Stomach (tissue), 9 donors: Measurements from ENCODE around the gene PRKCZ. TPM values are rescaled to one million over a fixed set of nuclear protein-coding genes. Genes with fewer than 3 reads are reported as not detected.
A peak's percentile ranks its signal among the peaks of the same experiment; 100 is the strongest.

Experiments
- DNase-seq, 2 donors: peaks; one replicate each; pipeline versions ENCODE4 v3.0.0 to v3.0.0-alpha.2; 2013 to 2019
- H3K27ac ChIP-seq, 5 donors: fragments of 200-600 bp in 4 of 5; sonication (generic) in 4 of 5; one replicate each; pipeline ENCODE4 v1.5.1; 2013 to 2019; ENCODE audit warnings: mild to moderate bottlenecking in 1 of 5, moderate library complexity in 1 of 5
- H3K27me3 ChIP-seq, 3 donors: fragments of 200-600 bp; sonication (generic); one replicate each; pipeline ENCODE4 v1.5.1; 2017 to 2019; ENCODE audit warnings: mixed run types in 1 of 3
- H3K36me3 ChIP-seq, 4 donors: fragments of 200-600 bp; sonication (generic); 1 replicate in 3 of 4; 2 replicates in 1 of 4; pipeline ENCODE4 v1.5.1; 2016 to 2019
- H3K4me1 ChIP-seq, 4 donors: fragments of 200-600 bp; sonication (generic); one replicate each; pipeline ENCODE4 v1.5.1; 2016 to 2019
- H3K4me3 ChIP-seq, 4 donors: fragments of 200-600 bp; sonication (generic) in 3 of 4; one replicate each; pipeline ENCODE4 v1.5.1; 2016 to 2019; ENCODE audit warnings: mild to moderate bottlenecking in 1 of 4
- H3K9me3 ChIP-seq, 4 donors: fragments of 200-600 bp; sonication (generic); one replicate each; pipeline ENCODE4 v1.5.1; 2016 to 2019
- CTCF ChIP-seq, 7 experiments: fragments of 450-650 bp in 4 of 7; fragments of 200-600 bp in 3 of 7; sonication (generic) in 3 of 7; IDR thresholded peaks; one replicate each; pipeline ENCODE4 v1.5.1; 2016 to 2019; ENCODE audit warnings: antibody characterized with exemption in 7 of 7, control low read depth in 2 of 7, mild to moderate bottlenecking in 1 of 7
- EP300 ChIP-seq: sonication (generic); formaldehyde crosslinking; IDR thresholded peaks from one replicate; pipeline ENCODE4 v1.6.1; 2017; ENCODE audit warnings: antibody characterized with exemption
- POLR2A ChIP-seq, 4 donors: fragments of 450-650 bp; IDR thresholded peaks; one replicate each; pipeline ENCODE4 v1.6.1; 2016; ENCODE audit warnings: antibody characterized with exemption in 4 of 4, control low read depth in 2 of 4, mild to moderate bottlenecking in 1 of 4, moderate library complexity in 1 of 4
- POLR2AphosphoS5 ChIP-seq, 3 donors: sonication (generic); formaldehyde crosslinking; IDR thresholded peaks; one replicate each; pipeline ENCODE4 v1.6.1; 2016; ENCODE audit warnings: antibody characterized with exemption in 3 of 3
- WGBS, 5 donors: extraction: QIAGEN DNeasy Blood & Tissue Kit in 3 of 5; methylation state at CpG; one replicate each; pipeline versions ENCODE4 v1.1.5 to v1.1.7; 2013 to 2018; 5-methylcytosine and 5-hydroxymethylcytosine counted together
- intact Hi-C: fragments of 100-400 bp; cut with DNase I; formaldehyde crosslinking; loops from one replicate; pipeline ENCODE4 v1.15.1; 2023; ENCODE audit warnings: low total_unique reads
- polyA plus RNA-seq, 3 donors: library from polyadenylated mRNA; stranded (reverse); fragments of 200-250 nt; gene quantifications; one replicate each; pipeline ENCODE4 v1.2.3, GENCODE V29; 2013
- total RNA-seq, 5 donors: library from RNA; depleted of rRNA; stranded (reverse); fragments of >200 nt; gene quantifications; one replicate each; pipeline versions ENCODE4 v1.1.0 to v1.2.3, GENCODE V29; 2014 to 2016
- donor health status: healthy with polysubstance abuse.
- donor health status: Bipolar disorder and iron deficiency.
- donor health status: healthy.

Gene PRKCZ
- total and polyA plus RNA-seq, 8 donors, result 11.1 to 55.8 (median 25.5) TPM

DNA sequence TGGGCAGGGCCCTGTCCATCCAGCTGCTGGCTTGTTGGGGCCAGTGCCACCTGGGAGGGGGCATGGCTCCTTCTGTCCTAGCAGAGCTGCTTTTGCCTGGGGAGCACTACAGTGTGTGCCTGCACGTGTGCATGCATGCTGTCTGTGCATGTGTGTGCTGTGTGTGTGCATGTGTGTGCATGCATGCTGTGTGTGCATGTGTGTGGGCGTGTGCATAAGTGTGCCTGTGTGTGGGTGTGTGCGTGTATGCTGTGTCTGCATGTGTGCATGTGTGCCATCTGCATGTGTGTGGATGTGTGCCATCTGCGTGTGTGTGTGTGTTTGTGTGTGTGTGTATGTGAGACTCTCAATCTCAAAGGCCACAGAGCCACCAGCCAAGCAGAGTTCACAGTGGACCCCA, 8.3 kb upstream of the PRKCZ start:
- H3K9me3 ChIP-seq, result peaks cover 0 to 13% (median 3%) of the 10 kb centered on the region in 4 donors
- DNase-seq, result no peak
- no peak overlapping the region for H3K27ac ChIP-seq
- H3K27me3 ChIP-seq, result peaks cover 0 to 59% (median 18%) of the 10 kb centered on the region in 3 donors
- 80 to 92% (median 87%) methylated on average over 2 to 4 of the region's 4 CpGs for WGBS, 5 donors
- no peaks in the 10 kb centered on the region for H3K36me3 ChIP-seq
- intact Hi-C loops, result loop anchor here (5.0 kb wide), 1 partner anchor 80 kb away; no protein-coding TSS in a partner anchor
- H3K4me1 ChIP-seq, result peaks cover 10 to 32% (median 28%) of the 10 kb centered on the region in 4 donors
- H3K4me3 ChIP-seq, result no peak overlapping the region
- TF ChIP-seq EP300 (no peak), POLR2AphosphoS5 (IDR thresholded peaks at IDR 0.05) (no peak), CTCF (IDR thresholded peaks at IDR 0.05) (no peak), POLR2A (IDR thresholded peaks at IDR 0.05) (no peak)

GRCh38 chr1:2042830-2043773, 7.1 kb upstream of the PRKCZ start:
- peaks cover 0 to 71% (median 27%) of the 10 kb centered on the region in 3 donors for H3K27me3 ChIP-seq
- intact Hi-C loops, result loop anchor here (5.0 kb wide), 1 partner anchor 81 kb away; no protein-coding TSS in a partner anchor
- no peak for TF ChIP-seq CTCF (IDR thresholded peaks at IDR 0.05)
- TF ChIP-seq POLR2A (IDR thresholded peaks at IDR 0.05), result no peak
- TF ChIP-seq POLR2AphosphoS5 (IDR thresholded peaks at IDR 0.05), result no peak
- no peak for TF ChIP-seq EP300
- 34 to 54% (median 47%) methylated on average over 31 to 41 of the region's 41 CpGs for whole genome bisulfite sequencing, 5 donors
- no peak overlapping the region for H3K27ac ChIP-seq
- H3K9me3 ChIP-seq, result peaks cover 0 to 10% (median 2%) of the 10 kb centered on the region in 4 donors
- DNase-seq, result peak in 1 of 2 donors; percentile 43
- no peak overlapping the region for H3K4me3 ChIP-seq
- no peaks in the 10 kb centered on the region for H3K36me3 ChIP-seq
- H3K4me1 ChIP-seq, result peaks cover 10 to 42% (median 30%) of the 10 kb centered on the region in 4 donors

DNA sequence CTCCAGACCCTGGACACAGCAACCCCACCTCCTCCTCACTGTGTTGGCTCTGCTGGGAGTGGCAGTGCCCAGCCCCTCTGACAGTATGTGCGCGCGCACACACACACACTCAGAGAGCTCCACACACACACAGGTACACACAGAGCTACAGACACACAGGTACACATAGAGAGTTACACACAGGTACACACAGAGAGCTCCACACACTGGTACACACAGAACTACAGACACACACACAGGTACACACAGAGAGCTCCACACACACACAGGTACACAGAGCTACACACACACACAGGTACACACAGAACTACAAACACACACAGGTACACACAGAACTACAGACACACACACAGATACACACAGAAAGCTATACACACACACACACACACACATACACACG, 6.3 kb upstream of the PRKCZ start:
- DNase-seq, result peak in 1 of 2 donors; percentile 37
- Histone ChIP-seq H3K36me3 (no peaks in the 10 kb centered on the region), H3K4me3 (no peak overlapping the region), H3K4me1 (peaks cover 10 to 48% (median 32%) of the 10 kb centered on the region in 4 donors), H3K27ac (no peak overlapping the region), H3K27me3 (peaks cover 0 to 79% (median 27%) of the 10 kb centered on the region in 3 donors), H3K9me3 (peaks cover 0 to 8% (median 0%) of the 10 kb centered on the region in 4 donors)
- TF ChIP-seq CTCF (IDR thresholded peaks at IDR 0.05) (no peak), POLR2A (IDR thresholded peaks at IDR 0.05) (no peak), POLR2AphosphoS5 (IDR thresholded peaks at IDR 0.05) (no peak), EP300 (no peak)
- intact Hi-C loops, result loop anchor here (5.0 kb wide), 1 partner anchor 82 kb away; no protein-coding TSS in a partner anchor
- 72 to 100% (median 79%) methylated on average over 4 of the region's 4 CpGs for WGBS, 5 donors

GRCh38 chr1:2044510-2045319, 5.5 kb upstream of the PRKCZ start:
- peak; percentile 79 to 92 for DNase-seq
- H3K36me3 ChIP-seq, result no peaks in the 10 kb centered on the region
- H3K4me1 ChIP-seq, result peaks cover 10 to 56% (median 39%) of the 10 kb centered on the region in 4 donors
- TF ChIP-seq POLR2A (IDR thresholded peaks at IDR 0.05) (no peak), CTCF (IDR thresholded peaks at IDR 0.05) (peak in 5 of 7 experiments; percentile 57 to 94 (median 79))
- H3K27me3 ChIP-seq, result peaks cover 3 to 85% (median 34%) of the 10 kb centered on the region in 3 donors
- WGBS, 5 donors, result 9 to 19% (median 15%) methylated on average over 21 to 75 of the region's 75 CpGs
- H3K4me3 ChIP-seq, result peak overlapping the region; percentile 28 to 45 (median 32)
- peak overlapping the region in 1 of 5 donors; percentile 58 for H3K27ac ChIP-seq
- intact Hi-C loops, result loop anchor here (5.0 kb wide), 1 partner anchor 82 kb away; no protein-coding TSS in a partner anchor
- peaks cover 0 to 8% (median 0%) of the 10 kb centered on the region in 4 donors for H3K9me3 ChIP-seq
